ENCODE results near the gene CMTM7. TPM values are rescaled to one million over a fixed set of nuclear protein-coding genes. Genes with fewer than 3 reads are reported as not detected.
"Not testable (repeated sequence)": the region's sequence is repeated elsewhere in the genome, so short reads cannot be mapped to it uniquely, and the experiment has no call there.

CMTM7 gene
- total RNA-seq, 1 experiment from 2014 or later = 131 TPM

DNA sequence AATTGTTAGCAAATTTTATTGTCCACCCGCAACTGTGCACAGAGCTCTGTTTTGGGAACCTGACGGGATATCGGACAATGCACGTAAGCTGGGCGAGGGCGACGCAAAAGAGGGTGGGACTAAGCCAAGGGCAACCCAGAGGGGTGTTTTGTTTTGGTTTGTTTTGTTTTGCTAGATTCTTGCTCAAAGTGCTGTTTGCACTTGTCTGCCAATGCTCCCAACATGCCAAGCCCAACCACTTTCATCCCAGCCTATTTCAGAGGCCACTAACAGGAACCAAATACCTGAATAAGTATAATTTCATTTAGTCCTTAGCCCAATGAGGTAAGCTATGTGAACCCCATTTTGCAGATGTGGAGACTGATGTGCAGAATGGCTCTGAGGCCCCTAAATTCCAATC is 9.7 kb upstream of the CMTM7 start:
- no TSS peak for BruUV-seq (replicated peaks)
- TF ChIP-seq, protein P1, sequence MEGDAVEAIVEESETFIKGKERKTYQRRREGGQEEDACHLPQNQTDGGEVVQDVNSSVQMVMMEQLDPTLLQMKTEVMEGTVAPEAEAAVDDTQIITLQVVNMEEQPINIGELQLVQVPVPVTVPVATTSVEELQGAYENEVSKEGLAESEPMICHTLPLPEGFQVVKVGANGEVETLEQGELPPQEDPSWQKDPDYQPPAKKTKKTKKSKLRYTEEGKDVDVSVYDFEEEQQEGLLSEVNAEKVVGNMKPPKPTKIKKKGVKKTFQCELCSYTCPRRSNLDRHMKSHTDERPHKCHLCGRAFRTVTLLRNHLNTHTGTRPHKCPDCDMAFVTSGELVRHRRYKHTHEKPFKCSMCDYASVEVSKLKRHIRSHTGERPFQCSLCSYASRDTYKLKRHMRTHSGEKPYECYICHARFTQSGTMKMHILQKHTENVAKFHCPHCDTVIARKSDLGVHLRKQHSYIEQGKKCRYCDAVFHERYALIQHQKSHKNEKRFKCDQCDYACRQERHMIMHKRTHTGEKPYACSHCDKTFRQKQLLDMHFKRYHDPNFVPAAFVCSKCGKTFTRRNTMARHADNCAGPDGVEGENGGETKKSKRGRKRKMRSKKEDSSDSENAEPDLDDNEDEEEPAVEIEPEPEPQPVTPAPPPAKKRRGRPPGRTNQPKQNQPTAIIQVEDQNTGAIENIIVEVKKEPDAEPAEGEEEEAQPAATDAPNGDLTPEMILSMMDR (IDR thresholded peaks at IDR 0.05; ENCODE audit: unreplicated experiment) = no peak
- intact Hi-C loops (cut with micrococcal nuclease; ENCODE audit: unreplicated experiment) = no loop called here
- H3K27ac Mint-ChIP-seq (ENCODE audit: unreplicated experiment) = no peak overlapping the region
- no peak overlapping the region for H3K4me3 Mint-ChIP-seq (ENCODE audit: low read depth, unreplicated experiment)
- no peaks in the 10 kb centered on the region for H3K9me3 Mint-ChIP-seq (ENCODE audit: low read depth, unreplicated experiment)
- no peaks in the 10 kb centered on the region for H3K4me1 Mint-ChIP-seq (ENCODE audit: low read depth, unreplicated experiment)
- H3K36me3 Mint-ChIP-seq (ENCODE audit: insufficient read depth, unreplicated experiment) = no peaks in the 10 kb centered on the region
- no peaks in the 10 kb centered on the region for H3K27me3 Mint-ChIP-seq (ENCODE audit: unreplicated experiment)
- CTCF ChIA-PET = interaction anchor here (0.7 kb wide), 1 partner anchor 30 kb away, joined by 3 read pairs; no protein-coding TSS in a partner anchor
- no peak for DNase-seq

DNA sequence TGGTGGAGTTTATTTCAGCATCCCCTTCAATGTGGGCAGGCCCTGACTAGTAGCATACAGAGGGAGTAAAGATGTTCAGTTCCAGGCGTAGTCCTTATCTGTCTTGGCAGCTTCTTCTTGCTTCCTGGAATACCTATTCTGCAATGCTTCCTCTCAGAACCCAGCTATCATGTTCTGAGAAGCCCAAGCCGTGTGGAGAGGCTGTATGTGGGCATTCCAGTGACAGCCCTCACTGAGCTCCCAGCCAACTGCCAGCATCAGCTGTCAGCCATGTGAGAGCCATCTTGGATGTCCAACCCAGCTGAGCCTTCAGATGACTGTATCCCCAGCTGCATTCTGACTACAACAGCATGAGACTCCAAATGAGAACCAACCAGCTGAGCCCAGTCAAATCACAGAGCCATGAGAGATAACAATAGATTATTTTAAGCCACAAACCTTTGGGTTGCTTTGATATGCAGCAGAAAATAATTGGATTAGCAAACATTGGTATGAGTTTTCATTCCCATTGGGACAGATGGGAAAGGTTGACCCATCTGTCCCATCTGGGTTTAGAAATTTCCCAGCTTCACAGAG is 8.4 kb upstream of the CMTM7 start:
- no peaks in the 10 kb centered on the region for H3K27me3 Mint-ChIP-seq (ENCODE audit: unreplicated experiment)
- H3K36me3 Mint-ChIP-seq (ENCODE audit: insufficient read depth, unreplicated experiment) = no peaks in the 10 kb centered on the region
- no peak for DNase-seq
- no TSS peak for BruUV-seq (replicated peaks)
- TF ChIP-seq, protein P1 (IDR thresholded peaks at IDR 0.05; ENCODE audit: unreplicated experiment) = no peak
- no peaks in the 10 kb centered on the region for H3K9me3 Mint-ChIP-seq (ENCODE audit: low read depth, unreplicated experiment)
- intact Hi-C loops (cut with micrococcal nuclease; ENCODE audit: unreplicated experiment) = no loop called here
- CTCF ChIA-PET = interaction anchor here (1.0 kb wide), 1 partner anchor 12 kb away, joined by 3 read pairs; no protein-coding TSS in a partner anchor
- no peak overlapping the region for H3K4me3 Mint-ChIP-seq (ENCODE audit: low read depth, unreplicated experiment)
- H3K4me1 Mint-ChIP-seq (ENCODE audit: low read depth, unreplicated experiment) = no peaks in the 10 kb centered on the region
- H3K27ac Mint-ChIP-seq (ENCODE audit: unreplicated experiment) = no peak overlapping the region

DNA sequence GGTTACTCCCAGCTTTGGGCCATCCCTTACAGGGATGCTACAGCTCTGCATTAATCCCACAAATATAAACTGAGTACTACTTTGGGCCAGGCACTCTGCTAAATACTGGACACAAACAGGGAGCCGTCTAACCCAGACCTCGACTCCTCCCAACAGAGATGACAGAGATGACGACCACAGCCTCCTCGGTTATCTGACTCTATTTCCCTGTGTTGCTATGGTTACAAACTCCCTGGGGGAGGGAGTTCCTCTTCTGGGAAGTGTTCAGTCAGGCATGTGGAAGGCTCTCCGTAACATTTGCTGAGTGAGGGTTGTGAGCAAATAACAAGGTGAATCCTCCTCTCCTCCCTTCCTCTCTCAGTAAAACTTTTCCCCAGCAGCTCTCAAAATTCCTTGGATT is 6.7 kb upstream of the CMTM7 start:
- H3K27me3 Mint-ChIP-seq (ENCODE audit: unreplicated experiment) = no peaks in the 10 kb centered on the region
- TF ChIP-seq, protein P1 (IDR thresholded peaks at IDR 0.05; ENCODE audit: unreplicated experiment) = no peak
- no peak overlapping the region for H3K27ac Mint-ChIP-seq (ENCODE audit: unreplicated experiment)
- no TSS peak for BruUV-seq (replicated peaks)
- no peaks in the 10 kb centered on the region for H3K4me1 Mint-ChIP-seq (ENCODE audit: low read depth, unreplicated experiment)
- DNase-seq = no peak
- CTCF ChIA-PET = interaction anchor here (0.9 kb wide), 1 partner anchor 10 kb away, joined by 3 read pairs; no protein-coding TSS in a partner anchor
- H3K4me3 Mint-ChIP-seq (ENCODE audit: low read depth, unreplicated experiment) = no peak overlapping the region
- H3K9me3 Mint-ChIP-seq (ENCODE audit: low read depth, unreplicated experiment) = no peaks in the 10 kb centered on the region
- intact Hi-C loops (cut with micrococcal nuclease; ENCODE audit: unreplicated experiment) = no loop called here
- no peaks in the 10 kb centered on the region for H3K36me3 Mint-ChIP-seq (ENCODE audit: insufficient read depth, unreplicated experiment)

DNA sequence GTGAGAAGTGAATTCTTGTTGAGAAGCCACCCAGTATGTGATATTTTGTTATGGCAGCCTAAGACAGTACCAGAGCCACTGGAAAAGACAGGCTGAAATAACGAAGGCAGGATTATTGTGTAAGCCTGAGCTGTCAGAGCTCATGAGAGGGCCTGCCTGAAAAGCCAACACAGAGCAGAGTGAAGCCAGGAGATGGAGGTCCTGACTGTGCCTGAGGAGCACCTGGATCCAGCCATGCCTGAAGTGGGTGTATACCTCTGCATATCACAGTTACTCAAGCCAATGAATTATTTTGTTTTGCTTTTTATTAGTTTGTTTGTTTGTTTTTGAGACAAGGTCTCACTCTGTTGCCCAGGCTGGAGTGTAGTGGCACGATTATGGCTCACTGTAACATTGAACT is 4.1 kb upstream of the CMTM7 start:
- Mint-ChIP-seq H3K27ac (ENCODE audit: unreplicated experiment) (no peak overlapping the region), H3K9me3 (ENCODE audit: low read depth, unreplicated experiment) (no peaks in the 10 kb centered on the region), H3K36me3 (ENCODE audit: insufficient read depth, unreplicated experiment) (peaks cover 17% of the 10 kb centered on the region), H3K4me3 (ENCODE audit: low read depth, unreplicated experiment) (no peak overlapping the region), H3K27me3 (ENCODE audit: unreplicated experiment) (no peaks in the 10 kb centered on the region), H3K4me1 (ENCODE audit: low read depth, unreplicated experiment) (no peaks in the 10 kb centered on the region)
- CTCF ChIA-PET = no interaction called here
- TF ChIP-seq, protein P1 (IDR thresholded peaks at IDR 0.05; ENCODE audit: unreplicated experiment) = no peak
- BruUV-seq (replicated peaks) = no TSS peak
- DNase-seq = no peak
- intact Hi-C loops (cut with micrococcal nuclease; ENCODE audit: unreplicated experiment) = no loop called here

DNA sequence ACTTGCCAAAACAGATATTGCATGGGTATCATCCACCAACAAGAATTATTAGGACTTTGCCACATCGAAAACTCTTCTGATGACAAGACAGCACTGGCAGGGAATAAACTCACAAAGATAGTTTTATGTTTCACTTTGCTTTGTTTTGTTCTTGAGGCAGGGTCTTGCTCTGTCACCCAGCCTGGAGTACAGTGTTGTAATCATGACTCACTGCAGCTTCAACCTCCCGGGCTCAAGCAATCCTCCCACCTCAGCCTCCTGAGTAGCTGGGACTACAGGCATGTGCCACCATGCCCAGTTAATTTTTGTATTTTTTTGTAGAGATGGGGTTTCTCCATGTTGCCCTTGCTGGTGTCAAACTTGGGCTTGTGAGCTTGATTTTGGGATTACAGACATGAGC is 2.1 kb upstream of the CMTM7 start:
- H3K9me3 Mint-ChIP-seq (ENCODE audit: low read depth, unreplicated experiment) = not testable (repeated sequence)

More for the DNA sequence above, 2.1 kb upstream of the CMTM7 start:
- H3K27ac Mint-ChIP-seq (ENCODE audit: unreplicated experiment); H3K4me1 Mint-ChIP-seq (ENCODE audit: low read depth, unreplicated experiment); H3K4me3 Mint-ChIP-seq (ENCODE audit: low read depth, unreplicated experiment); DNase-seq; BruUV-seq (replicated peaks); H3K27me3 Mint-ChIP-seq (ENCODE audit: unreplicated experiment); CTCF ChIA-PET; intact Hi-C loops (cut with micrococcal nuclease; ENCODE audit: unreplicated experiment): not testable (repeated sequence)
- H3K36me3 Mint-ChIP-seq (ENCODE audit: insufficient read depth, unreplicated experiment) = peaks cover 37% of the 10 kb centered on the region
